HL-60 (cell line): ENCODE results near the gene LRRC53.

Experiments
- DNase-seq, 2 experiments: peaks; one replicate each; pipeline ENCODE4 v3.0.0-alpha.2; 2010 to 2020; ENCODE audit warnings: low read depth in 1 of 2, low spot score in 1 of 2
- H3K27ac ChIP-seq: fragments of 250-450 bp; sonication (Bioruptor Pico); replicated peaks from 2 replicates; pipeline ENCODE4 v1.5.1; 2020; ENCODE audit warnings: mild to moderate bottlenecking, moderate library complexity
- H3K27me3 ChIP-seq: fragments of 250-450 bp; sonication (Bioruptor Pico); 2 replicates; pipeline ENCODE4 v1.5.1; 2021; ENCODE audit warnings: mild to moderate bottlenecking, moderate library complexity; ENCODE audit not compliant: insufficient read depth, poor library complexity, severe bottlenecking
- H3K4me3 ChIP-seq: replicated peaks from 2 replicates; pipeline ENCODE4 v1.5.1; 2011; ENCODE audit warnings: mild to moderate bottlenecking, control low read depth, low read length; ENCODE audit not compliant: insufficient read depth
- GABPA ChIP-seq: IDR thresholded peaks from 2 replicates; pipeline ENCODE4 v1.6.1; 2012; ENCODE audit warnings: low read depth
- POLR2AphosphoS5 ChIP-seq: IDR thresholded peaks from 2 replicates; pipeline ENCODE4 v1.6.1; 2012; ENCODE audit warnings: low read depth
- SPI1 ChIP-seq: IDR thresholded peaks from 2 replicates; pipeline ENCODE4 v1.6.1; 2012; ENCODE audit warnings: low read depth, mild to moderate bottlenecking, borderline replicate concordance
- TF ChIP-seq, protein P1 (sequence below): IDR thresholded peaks from 2 replicates; pipeline ENCODE4 v1.6.1; 2012; ENCODE audit warnings: low read depth; ENCODE audit not compliant: insufficient replicate concordance
- TF ChIP-seq, protein P2 (sequence below): IDR thresholded peaks from one replicate; pipeline ENCODE4 v1.5.1; 2011; ENCODE audit warnings: low read length, control low read depth, inconsistent platforms; ENCODE audit not compliant: insufficient read depth

LRRC53 gene

DNA sequence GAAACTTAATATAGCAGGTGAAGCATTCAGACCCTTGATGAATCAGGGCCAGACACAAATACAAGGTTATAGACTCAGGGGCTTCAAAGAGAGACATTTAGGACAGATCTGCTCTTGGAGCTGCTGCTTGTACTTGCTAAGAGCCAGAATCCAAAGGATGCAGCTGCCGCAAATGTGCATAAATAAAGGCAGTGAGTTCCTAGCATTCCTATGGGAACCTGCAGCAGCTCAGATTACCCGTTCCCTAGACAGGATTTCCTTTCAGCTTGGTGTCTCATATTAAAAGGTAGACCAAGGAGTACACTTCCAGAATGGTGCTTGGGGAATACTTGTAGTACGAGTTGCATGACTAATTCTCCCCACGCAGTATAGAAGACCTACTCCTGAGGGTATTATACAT lies 9.7 kb upstream of the LRRC53 start:
- TF ChIP-seq, protein P1, sequence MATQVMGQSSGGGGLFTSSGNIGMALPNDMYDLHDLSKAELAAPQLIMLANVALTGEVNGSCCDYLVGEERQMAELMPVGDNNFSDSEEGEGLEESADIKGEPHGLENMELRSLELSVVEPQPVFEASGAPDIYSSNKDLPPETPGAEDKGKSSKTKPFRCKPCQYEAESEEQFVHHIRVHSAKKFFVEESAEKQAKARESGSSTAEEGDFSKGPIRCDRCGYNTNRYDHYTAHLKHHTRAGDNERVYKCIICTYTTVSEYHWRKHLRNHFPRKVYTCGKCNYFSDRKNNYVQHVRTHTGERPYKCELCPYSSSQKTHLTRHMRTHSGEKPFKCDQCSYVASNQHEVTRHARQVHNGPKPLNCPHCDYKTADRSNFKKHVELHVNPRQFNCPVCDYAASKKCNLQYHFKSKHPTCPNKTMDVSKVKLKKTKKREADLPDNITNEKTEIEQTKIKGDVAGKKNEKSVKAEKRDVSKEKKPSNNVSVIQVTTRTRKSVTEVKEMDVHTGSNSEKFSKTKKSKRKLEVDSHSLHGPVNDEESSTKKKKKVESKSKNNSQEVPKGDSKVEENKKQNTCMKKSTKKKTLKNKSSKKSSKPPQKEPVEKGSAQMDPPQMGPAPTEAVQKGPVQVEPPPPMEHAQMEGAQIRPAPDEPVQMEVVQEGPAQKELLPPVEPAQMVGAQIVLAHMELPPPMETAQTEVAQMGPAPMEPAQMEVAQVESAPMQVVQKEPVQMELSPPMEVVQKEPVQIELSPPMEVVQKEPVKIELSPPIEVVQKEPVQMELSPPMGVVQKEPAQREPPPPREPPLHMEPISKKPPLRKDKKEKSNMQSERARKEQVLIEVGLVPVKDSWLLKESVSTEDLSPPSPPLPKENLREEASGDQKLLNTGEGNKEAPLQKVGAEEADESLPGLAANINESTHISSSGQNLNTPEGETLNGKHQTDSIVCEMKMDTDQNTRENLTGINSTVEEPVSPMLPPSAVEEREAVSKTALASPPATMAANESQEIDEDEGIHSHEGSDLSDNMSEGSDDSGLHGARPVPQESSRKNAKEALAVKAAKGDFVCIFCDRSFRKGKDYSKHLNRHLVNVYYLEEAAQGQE, result no peak
- TF ChIP-seq, protein P2, sequence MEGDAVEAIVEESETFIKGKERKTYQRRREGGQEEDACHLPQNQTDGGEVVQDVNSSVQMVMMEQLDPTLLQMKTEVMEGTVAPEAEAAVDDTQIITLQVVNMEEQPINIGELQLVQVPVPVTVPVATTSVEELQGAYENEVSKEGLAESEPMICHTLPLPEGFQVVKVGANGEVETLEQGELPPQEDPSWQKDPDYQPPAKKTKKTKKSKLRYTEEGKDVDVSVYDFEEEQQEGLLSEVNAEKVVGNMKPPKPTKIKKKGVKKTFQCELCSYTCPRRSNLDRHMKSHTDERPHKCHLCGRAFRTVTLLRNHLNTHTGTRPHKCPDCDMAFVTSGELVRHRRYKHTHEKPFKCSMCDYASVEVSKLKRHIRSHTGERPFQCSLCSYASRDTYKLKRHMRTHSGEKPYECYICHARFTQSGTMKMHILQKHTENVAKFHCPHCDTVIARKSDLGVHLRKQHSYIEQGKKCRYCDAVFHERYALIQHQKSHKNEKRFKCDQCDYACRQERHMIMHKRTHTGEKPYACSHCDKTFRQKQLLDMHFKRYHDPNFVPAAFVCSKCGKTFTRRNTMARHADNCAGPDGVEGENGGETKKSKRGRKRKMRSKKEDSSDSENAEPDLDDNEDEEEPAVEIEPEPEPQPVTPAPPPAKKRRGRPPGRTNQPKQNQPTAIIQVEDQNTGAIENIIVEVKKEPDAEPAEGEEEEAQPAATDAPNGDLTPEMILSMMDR, result no peak
- TF ChIP-seq POLR2AphosphoS5 (no peak), GABPA (no peak), SPI1 (no peak)
- no peak overlapping the region for H3K27ac ChIP-seq
- H3K27me3 ChIP-seq, result no peaks in the 10 kb centered on the region
- no peak for DNase-seq
- H3K4me3 ChIP-seq, result no peak overlapping the region

DNA sequence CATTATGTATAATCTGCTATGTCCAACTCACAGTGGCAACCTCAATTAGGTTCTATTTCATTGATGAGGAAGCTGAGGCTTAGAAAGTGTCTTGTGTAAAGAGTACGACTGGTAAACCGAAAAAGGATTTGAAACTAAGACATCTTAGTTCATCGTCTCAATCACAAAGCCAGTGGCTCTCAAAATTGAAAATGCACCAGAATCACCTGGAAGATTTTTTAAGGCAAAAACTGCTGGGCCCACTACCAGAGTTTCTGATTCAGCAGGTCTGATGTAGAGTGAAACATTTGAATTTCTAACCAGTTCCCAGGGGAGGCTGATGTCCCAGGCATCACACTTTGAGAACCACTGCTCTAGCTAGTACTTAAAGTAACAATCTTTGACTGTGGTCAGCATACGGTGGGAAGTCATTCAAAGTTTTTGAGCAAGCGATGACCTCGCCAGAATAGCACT lies 5.2 kb upstream of the LRRC53 start:
- H3K27ac ChIP-seq, result no peak overlapping the region
- H3K4me3 ChIP-seq, result no peak overlapping the region
- TF ChIP-seq SPI1 (no peak), GABPA (no peak)
- DNase-seq, result no peak
- no peaks in the 10 kb centered on the region for H3K27me3 ChIP-seq

DNA sequence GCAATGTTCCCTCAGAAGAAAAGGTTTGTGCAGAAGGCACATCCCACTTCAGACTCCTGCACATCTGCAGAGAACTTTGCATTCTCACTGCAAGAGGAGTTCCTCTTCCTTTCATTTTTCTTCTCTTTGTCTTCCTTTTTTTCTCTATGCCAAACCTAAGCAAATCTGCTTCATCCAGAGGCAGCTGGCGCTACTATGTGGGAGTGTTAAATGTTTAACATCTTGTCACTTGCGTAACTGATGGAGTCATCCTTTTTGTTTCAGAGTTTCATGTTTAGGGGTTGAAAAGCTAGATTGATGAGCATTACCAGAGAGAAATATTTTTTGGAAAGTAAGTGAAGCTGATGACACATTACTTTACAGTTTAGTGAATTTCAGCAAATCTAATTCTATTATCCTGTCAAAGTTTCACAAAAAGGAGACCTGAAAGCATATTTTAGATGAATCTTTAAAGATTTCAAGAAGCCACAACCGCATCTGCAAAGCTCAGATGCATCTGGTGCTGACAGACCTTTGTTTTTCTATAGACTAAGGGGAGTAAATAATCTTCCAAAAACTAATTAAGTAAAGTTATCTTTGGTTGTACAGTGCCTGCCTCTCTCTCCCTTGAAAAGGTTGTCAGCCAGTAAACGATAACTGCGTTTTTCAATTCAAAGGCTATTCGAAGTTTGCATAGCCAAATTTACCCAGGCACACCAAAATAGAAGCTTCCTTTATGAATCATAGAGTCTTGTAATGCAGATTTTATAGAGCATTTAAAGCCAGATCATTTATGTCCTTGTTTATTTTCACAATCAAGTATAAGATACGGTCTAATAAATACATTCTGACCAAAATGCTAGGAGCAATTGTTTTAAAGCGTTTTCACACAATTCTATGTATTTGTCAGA lies 1.2 kb upstream of the LRRC53 start:
- DNase-seq, result no peak
- no peak overlapping the region for H3K4me3 ChIP-seq
- H3K27ac ChIP-seq, result no peak overlapping the region
- no peaks in the 10 kb centered on the region for H3K27me3 ChIP-seq
- TF ChIP-seq, protein P1, result no peak
- no peak for TF ChIP-seq GABPA
- TF ChIP-seq, protein P2, result no peak
- no peak for TF ChIP-seq POLR2AphosphoS5
- TF ChIP-seq SPI1, result no peak

DNA sequence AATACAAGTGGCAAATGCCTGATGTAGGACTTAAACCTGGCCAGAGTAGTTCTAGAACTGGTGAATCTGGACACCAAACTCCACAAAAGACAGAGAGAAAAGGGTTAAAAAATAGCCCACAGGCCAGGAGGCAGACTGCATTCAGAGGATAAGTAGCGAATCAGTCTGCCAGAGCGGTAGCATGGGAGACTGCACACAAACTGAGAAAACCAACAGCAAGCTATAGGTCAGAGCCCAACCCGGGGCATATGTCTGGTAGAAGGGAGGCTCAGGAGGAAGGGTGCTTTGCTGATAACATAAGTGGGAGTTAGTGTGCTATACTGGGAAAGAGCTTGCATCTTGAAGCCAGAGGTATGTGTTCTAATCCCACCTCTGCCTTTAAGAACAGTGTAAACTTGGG lies 4.0 kb downstream of the LRRC53 start:
- Histone ChIP-seq H3K4me3 (no peak overlapping the region), H3K27ac (no peak overlapping the region), H3K27me3 (no peaks in the 10 kb centered on the region)
- DNase-seq, result no peak
- TF ChIP-seq SPI1 (no peak), POLR2AphosphoS5 (no peak), GABPA (no peak)
- TF ChIP-seq, protein P1, result no peak
- TF ChIP-seq, protein P2, result no peak
